ENCODE data around the gene CENPP. TPM values are rescaled to one million over a fixed set of nuclear protein-coding genes. Genes with fewer than 3 reads are reported as not detected.

CENPP gene
- total RNA-seq, 1 donor = 5.4 TPM

DNA sequence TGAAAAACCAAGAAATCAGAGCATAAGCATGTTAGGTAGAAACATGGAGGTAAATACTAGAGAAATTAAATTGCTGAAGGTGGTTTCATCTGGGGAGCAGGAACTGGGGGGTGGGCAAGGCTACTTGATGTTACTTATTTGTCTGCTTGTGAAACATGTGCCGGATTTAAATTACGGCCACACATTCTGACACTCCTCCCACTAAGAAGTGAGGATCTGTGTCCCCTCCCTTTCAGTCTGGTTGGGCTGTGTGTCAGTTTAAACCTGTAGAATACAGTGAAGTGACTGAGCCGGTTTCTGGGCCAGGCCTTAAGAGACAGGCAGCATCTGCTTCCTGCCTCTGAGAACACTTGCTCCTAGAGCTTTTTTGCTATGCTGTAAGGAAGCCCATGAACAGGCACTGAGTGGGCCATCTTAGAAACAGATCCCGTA lies 29.9 kb upstream of the CENPP start:
- Histone ChIP-seq H3K27me3 (ENCODE audit: insufficient read depth, low read length) (no peaks in the 10 kb centered on the region), H3K4me3 (ENCODE audit: insufficient read depth, low read length) (no peak overlapping the region), H3K36me3 (ENCODE audit: insufficient read depth, low read length) (peaks cover 45% of the 10 kb centered on the region), H4K20me1 (ENCODE audit: insufficient read depth, low read length) (peaks cover 10% of the 10 kb centered on the region), H3K9me3 (ENCODE audit: low read depth, low read length) (no peaks in the 10 kb centered on the region), H3K27ac (ENCODE audit: low read depth, low read length) (no peak overlapping the region), H3K79me2 (ENCODE audit: insufficient read depth, low read length) (peaks cover 32% of the 10 kb centered on the region), H3K4me2 (ENCODE audit: insufficient read depth, low read length) (no peak overlapping the region), H2AFZ (ENCODE audit: low read length) (no peak overlapping the region), H3K4me1 (ENCODE audit: insufficient read depth, low read length) (peaks cover 20% of the 10 kb centered on the region)
- TF ChIP-seq, protein P1, sequence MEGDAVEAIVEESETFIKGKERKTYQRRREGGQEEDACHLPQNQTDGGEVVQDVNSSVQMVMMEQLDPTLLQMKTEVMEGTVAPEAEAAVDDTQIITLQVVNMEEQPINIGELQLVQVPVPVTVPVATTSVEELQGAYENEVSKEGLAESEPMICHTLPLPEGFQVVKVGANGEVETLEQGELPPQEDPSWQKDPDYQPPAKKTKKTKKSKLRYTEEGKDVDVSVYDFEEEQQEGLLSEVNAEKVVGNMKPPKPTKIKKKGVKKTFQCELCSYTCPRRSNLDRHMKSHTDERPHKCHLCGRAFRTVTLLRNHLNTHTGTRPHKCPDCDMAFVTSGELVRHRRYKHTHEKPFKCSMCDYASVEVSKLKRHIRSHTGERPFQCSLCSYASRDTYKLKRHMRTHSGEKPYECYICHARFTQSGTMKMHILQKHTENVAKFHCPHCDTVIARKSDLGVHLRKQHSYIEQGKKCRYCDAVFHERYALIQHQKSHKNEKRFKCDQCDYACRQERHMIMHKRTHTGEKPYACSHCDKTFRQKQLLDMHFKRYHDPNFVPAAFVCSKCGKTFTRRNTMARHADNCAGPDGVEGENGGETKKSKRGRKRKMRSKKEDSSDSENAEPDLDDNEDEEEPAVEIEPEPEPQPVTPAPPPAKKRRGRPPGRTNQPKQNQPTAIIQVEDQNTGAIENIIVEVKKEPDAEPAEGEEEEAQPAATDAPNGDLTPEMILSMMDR (IDR thresholded peaks at IDR 0.05; ENCODE audit: extremely low read depth, low read depth, low read length) = no peak
- no peak for DNase-seq (ENCODE audit: insufficient read length, low spot score, missing footprints)

DNA sequence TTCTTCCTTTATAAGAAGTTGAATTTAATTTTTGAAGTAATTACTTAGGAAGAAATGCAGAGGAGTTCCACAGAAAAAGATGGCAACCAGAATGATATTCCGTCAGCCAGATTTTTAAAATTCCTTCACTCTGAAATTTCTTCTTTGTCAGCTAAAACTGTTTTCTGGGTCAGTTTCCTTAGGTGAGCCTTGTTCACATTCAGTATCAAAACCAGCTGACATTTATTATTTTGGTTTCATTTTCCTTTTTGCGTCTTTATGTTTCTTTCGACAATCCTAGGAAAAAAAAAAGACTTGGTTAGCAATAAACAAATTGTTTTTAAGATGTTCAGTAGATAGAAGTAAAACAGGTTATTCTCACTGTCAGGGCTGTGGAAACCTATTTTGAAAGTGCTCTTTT lies 28.1 kb upstream of the CENPP start:
- H3K4me1 ChIP-seq (ENCODE audit: insufficient read depth, low read length) = peaks cover 9% of the 10 kb centered on the region
- H3K79me2 ChIP-seq (ENCODE audit: insufficient read depth, low read length) = peaks cover 15% of the 10 kb centered on the region
- H3K4me3 ChIP-seq (ENCODE audit: insufficient read depth, low read length) = no peak overlapping the region
- no peak overlapping the region for H3K4me2 ChIP-seq (ENCODE audit: insufficient read depth, low read length)
- H3K27me3 ChIP-seq (ENCODE audit: insufficient read depth, low read length) = no peaks in the 10 kb centered on the region
- no peak overlapping the region for H3K27ac ChIP-seq (ENCODE audit: low read depth, low read length)
- TF ChIP-seq, protein P1 (IDR thresholded peaks at IDR 0.05; ENCODE audit: extremely low read depth, low read depth, low read length) = no peak
- no peak for DNase-seq (ENCODE audit: insufficient read length, low spot score, missing footprints)
- H3K36me3 ChIP-seq (ENCODE audit: insufficient read depth, low read length) = peaks cover 57% of the 10 kb centered on the region
- no peaks in the 10 kb centered on the region for H4K20me1 ChIP-seq (ENCODE audit: insufficient read depth, low read length)
- H3K9me3 ChIP-seq (ENCODE audit: low read depth, low read length) = no peaks in the 10 kb centered on the region
- no peak overlapping the region for H2AFZ ChIP-seq (ENCODE audit: low read length)

DNA sequence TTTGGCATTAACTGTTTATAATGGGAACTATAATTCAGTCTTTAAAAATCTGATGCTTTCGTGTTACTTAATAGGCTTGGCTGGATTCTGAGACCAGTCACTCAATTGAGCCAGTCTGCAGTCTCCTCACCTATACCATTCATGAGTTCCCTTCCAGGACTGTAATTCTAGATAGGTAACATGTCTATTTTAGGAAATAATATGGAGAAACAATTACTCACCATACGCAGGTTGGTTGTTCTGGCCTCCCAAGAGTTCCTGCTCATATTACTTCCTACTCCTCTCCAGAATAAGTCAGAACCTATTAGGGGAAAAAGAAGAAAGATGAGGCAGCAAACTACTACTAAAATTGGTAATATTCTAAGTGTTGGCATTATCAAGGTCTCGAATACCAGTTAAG lies 27.7 kb upstream of the CENPP start:
- peaks cover 62% of the 10 kb centered on the region for H3K36me3 ChIP-seq (ENCODE audit: insufficient read depth, low read length)
- no peaks in the 10 kb centered on the region for H3K9me3 ChIP-seq (ENCODE audit: low read depth, low read length)
- no peak overlapping the region for H3K4me3 ChIP-seq (ENCODE audit: insufficient read depth, low read length)
- peaks cover 10% of the 10 kb centered on the region for H3K79me2 ChIP-seq (ENCODE audit: insufficient read depth, low read length)
- no peaks in the 10 kb centered on the region for H3K27me3 ChIP-seq (ENCODE audit: insufficient read depth, low read length)
- H4K20me1 ChIP-seq (ENCODE audit: insufficient read depth, low read length) = no peaks in the 10 kb centered on the region
- H2AFZ ChIP-seq (ENCODE audit: low read length) = no peak overlapping the region
- H3K27ac ChIP-seq (ENCODE audit: low read depth, low read length) = no peak overlapping the region
- H3K4me2 ChIP-seq (ENCODE audit: insufficient read depth, low read length) = no peak overlapping the region
- peaks cover 8% of the 10 kb centered on the region for H3K4me1 ChIP-seq (ENCODE audit: insufficient read depth, low read length)
- DNase-seq (ENCODE audit: insufficient read length, low spot score, missing footprints) = no peak
- TF ChIP-seq, protein P1 (IDR thresholded peaks at IDR 0.05; ENCODE audit: extremely low read depth, low read depth, low read length) = no peak

DNA sequence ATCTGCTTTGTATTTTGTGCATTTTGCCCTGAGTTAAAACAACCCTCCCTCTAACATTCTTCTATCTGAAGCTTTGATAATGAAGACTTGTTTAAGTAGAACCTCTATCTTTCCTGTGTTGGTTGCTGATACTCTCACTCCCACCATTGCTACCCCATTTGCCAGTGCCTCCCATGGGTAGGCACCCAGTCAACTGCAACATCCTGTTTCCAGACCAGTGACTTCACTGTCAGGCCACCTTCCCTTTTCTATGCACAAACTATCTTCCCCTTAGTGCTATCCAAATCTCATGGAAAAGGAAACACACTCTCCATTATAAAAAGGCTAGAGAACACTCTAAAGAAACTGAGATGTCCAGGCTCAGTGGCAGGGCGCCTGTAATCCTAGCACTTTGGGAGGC lies 26.6 kb upstream of the CENPP start:
- H2AFZ ChIP-seq (ENCODE audit: low read length) = no peak overlapping the region
- H4K20me1 ChIP-seq (ENCODE audit: insufficient read depth, low read length) = no peaks in the 10 kb centered on the region
- peaks cover 7% of the 10 kb centered on the region for H3K4me1 ChIP-seq (ENCODE audit: insufficient read depth, low read length)
- TF ChIP-seq, protein P1 (IDR thresholded peaks at IDR 0.05; ENCODE audit: extremely low read depth, low read depth, low read length) = no peak
- no peak overlapping the region for H3K4me2 ChIP-seq (ENCODE audit: insufficient read depth, low read length)
- DNase-seq (ENCODE audit: insufficient read length, low spot score, missing footprints) = no peak
- no peak overlapping the region for H3K27ac ChIP-seq (ENCODE audit: low read depth, low read length)
- peaks cover 6% of the 10 kb centered on the region for H3K79me2 ChIP-seq (ENCODE audit: insufficient read depth, low read length)
- no peak overlapping the region for H3K4me3 ChIP-seq (ENCODE audit: insufficient read depth, low read length)
- peaks cover 73% of the 10 kb centered on the region for H3K36me3 ChIP-seq (ENCODE audit: insufficient read depth, low read length)
- H3K27me3 ChIP-seq (ENCODE audit: insufficient read depth, low read length) = no peaks in the 10 kb centered on the region
- no peaks in the 10 kb centered on the region for H3K9me3 ChIP-seq (ENCODE audit: low read depth, low read length)

All from osteoblast (primary cell).